T-helper 17 cell (primary cell): Measurements from ENCODE around the gene NES. TPM values are rescaled to one million over a fixed set of nuclear protein-coding genes. Genes with fewer than 3 reads are reported as not detected.

Source experiments
- ATAC-seq: fragments of 150-1000 bp; cut with Tn5 transposase; 2 replicates; pipeline ENCODE4 v1.10.0; 2021; ENCODE audit warnings: mild to moderate bottlenecking, moderate library complexity
- DNase-seq, 3 donors: peaks; one replicate each; pipeline versions ENCODE4 v3.0.0 to v3.0.0-alpha.2; 2020 to 2021
- H3K9me3 ChIP-seq: one replicate; pipeline ENCODE4 v1.7.0; 2013; ENCODE audit warnings: low read length, mild to moderate bottlenecking; ENCODE audit not compliant: control insufficient read depth, poor library complexity, severe bottlenecking
- H3K27ac Mint-ChIP-seq: one replicate; pipeline ENCODE4 v1.8.0; 2022; ENCODE audit warnings: mild to moderate bottlenecking, moderate library complexity, mixed read lengths
- H3K27me3 Mint-ChIP-seq: one replicate; pipeline ENCODE4 v1.8.0; 2022; ENCODE audit warnings: mixed read lengths
- H3K36me3 Mint-ChIP-seq: one replicate; pipeline ENCODE4 v1.8.0; 2022; ENCODE audit warnings: low read depth, mixed read lengths
- H3K4me1 Mint-ChIP-seq: one replicate; pipeline ENCODE4 v1.8.0; 2022; ENCODE audit warnings: mild to moderate bottlenecking, mixed read lengths
- H3K4me3 Mint-ChIP-seq: one replicate; pipeline ENCODE4 v1.8.0; 2022; ENCODE audit warnings: mild to moderate bottlenecking, moderate library complexity, mixed read lengths
- total RNA-seq, 4 donors: library from RNA in 2 of 4; stranded (reverse) in 2 of 4; gene quantifications; one replicate each; pipeline ENCODE4 v1.2.3 and lab custom pipeline; 2022 to 2026

Gene NES
- total RNA-seq (not detected), total RNA-seq (lab: John Stamatoyannopoulos, UW) (0 to 0.23 reads per million in 2 donors)

DNA sequence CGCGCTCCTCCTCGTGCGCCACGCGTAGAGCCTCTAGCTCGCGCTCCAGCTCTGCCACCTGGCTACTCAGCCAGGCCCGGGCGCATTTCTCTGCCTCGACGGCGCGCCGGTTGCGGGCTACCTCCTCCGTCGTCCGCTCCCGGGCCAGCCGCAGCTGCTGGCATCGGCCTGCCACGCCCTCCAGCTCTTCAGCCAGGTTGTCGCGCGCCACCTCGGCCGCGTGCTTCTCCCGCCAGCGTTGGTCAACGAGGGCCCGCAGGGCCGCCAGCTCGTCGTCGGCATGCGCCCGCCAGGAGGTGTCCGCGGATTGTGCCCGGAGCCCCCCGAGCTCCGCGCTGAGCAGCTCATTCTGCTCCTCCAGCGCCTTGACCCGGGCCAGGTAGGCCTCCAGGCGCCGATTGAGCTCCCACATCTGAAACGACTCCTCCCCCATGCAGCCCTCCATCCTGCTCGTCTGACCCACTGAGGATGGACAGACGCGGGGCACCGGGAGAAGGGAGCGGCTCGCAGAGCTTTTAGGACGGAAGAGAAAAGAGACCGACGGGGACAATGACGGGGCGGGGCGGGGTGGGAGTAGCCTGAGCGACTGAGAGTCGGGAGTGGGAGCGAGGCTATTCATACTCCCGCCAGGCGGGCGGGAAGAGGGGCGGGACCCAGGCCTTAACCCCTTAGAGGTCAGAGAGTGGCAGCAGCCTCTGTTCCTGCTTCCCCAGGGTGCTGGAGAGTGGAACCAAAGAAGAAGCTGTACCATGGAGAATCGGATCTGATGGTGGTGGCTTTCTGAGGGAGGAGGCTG, at the start of gene NES:
Gene NES (minus strand): TSS at position 588 of the 796 bp plus-strand sequence. CDS start 143 bp downstream, at position 445.
- Mint-ChIP-seq H3K4me3 (peak within 1 kb of the TSS; percentile 63), H3K27ac (peak within 1 kb of the TSS; percentile 29)

GRCh38 chr1:156726549-156727226, 49.5 kb upstream of the NES start:
- Mint-ChIP-seq H3K4me1 (peaks cover 17% of the 10 kb centered on the region), H3K27ac (no peak overlapping the region), H3K4me3 (no peak overlapping the region), H3K36me3 (peaks cover 3% of the 10 kb centered on the region), H3K27me3 (no peaks in the 10 kb centered on the region)
- H3K9me3 ChIP-seq, result no peaks in the 10 kb centered on the region
- DNase-seq (no peak), ATAC-seq (no peak)

More for the DNA sequence above, at the start of gene NES:
- no peak for DNase-seq
- ATAC-seq, result no peak
- H3K9me3 ChIP-seq, result no peaks in the 10 kb centered on the region
- H3K4me1 Mint-ChIP-seq, result peaks cover 11% of the 10 kb centered on the region
- H3K27me3 Mint-ChIP-seq, result peaks cover 85% of the 10 kb centered on the region
- peaks cover 11% of the 10 kb centered on the region for H3K36me3 Mint-ChIP-seq

DNA sequence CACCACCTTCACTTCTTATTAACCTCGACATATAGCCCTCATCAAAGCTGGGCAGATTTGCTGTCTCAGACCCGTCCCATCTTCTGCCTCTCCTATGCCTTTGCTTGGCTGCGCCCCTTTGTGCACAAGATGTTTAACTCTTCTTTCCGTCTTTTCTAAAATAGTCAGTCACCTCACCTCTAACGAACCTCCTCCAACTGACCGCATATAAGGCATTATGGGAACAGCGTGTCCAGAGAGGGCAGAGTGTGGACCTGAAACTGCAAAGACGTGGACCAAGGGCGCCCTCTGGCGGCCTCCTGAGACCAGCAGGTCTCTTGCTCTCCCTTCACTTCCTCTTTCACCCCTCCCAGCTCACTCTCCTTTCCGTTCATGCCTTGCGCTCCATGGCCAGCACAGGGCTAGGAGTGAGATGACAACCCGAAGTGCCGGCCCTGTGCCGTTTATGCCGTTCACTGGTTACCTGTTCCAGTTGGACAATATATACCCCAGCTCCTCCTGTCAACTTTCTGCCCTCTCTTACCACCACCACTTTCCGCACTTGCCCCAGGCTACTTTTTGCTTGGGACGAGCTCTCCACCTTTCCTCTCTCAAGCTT, 48.6 kb upstream of the NES start:
- H3K27ac Mint-ChIP-seq, result no peak overlapping the region
- H3K27me3 Mint-ChIP-seq, result no peaks in the 10 kb centered on the region
- H3K4me3 Mint-ChIP-seq, result no peak overlapping the region
- peak; percentile 15 for ATAC-seq
- no peaks in the 10 kb centered on the region for H3K9me3 ChIP-seq
- peak; percentile 65 to 74 (median 71) for DNase-seq
- H3K36me3 Mint-ChIP-seq, result peaks cover 3% of the 10 kb centered on the region
- peaks cover 15% of the 10 kb centered on the region for H3K4me1 Mint-ChIP-seq

GRCh38 chr1:156721535-156721934, 44.3 kb upstream of the NES start:
- H3K9me3 ChIP-seq, result no peaks in the 10 kb centered on the region
- DNase-seq, result no peak
- ATAC-seq, result no peak
- no peak overlapping the region for H3K4me3 Mint-ChIP-seq
- peaks cover 9% of the 10 kb centered on the region for H3K4me1 Mint-ChIP-seq
- H3K27me3 Mint-ChIP-seq, result no peaks in the 10 kb centered on the region
- H3K36me3 Mint-ChIP-seq, result peaks cover 3% of the 10 kb centered on the region
- no peak overlapping the region for H3K27ac Mint-ChIP-seq

DNA sequence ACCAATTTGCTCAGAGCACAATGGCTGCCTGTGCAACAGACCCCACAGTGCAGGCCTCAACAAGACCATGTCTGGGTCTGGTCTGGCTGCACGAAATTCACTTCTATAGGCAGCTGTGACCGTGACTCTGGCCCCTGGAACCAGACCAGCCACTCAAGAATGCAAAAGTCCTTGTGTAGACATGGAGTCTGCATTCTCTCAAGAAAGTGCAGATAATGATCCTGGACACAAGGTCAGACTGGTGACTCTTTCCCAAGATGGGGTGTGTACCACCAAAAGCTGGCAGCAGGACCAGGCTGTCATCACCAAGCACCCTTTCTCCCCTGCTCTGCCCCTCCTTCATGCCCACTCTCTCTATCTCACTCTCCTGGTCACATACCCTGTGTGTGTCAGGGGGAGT, 43.9 kb upstream of the NES start:
- no peaks in the 10 kb centered on the region for H3K9me3 ChIP-seq
- Mint-ChIP-seq H3K4me3 (no peak overlapping the region), H3K4me1 (peaks cover 9% of the 10 kb centered on the region), H3K36me3 (peaks cover 3% of the 10 kb centered on the region), H3K27ac (no peak overlapping the region), H3K27me3 (no peaks in the 10 kb centered on the region)
- DNase-seq, result no peak
- no peak for ATAC-seq

DNA sequence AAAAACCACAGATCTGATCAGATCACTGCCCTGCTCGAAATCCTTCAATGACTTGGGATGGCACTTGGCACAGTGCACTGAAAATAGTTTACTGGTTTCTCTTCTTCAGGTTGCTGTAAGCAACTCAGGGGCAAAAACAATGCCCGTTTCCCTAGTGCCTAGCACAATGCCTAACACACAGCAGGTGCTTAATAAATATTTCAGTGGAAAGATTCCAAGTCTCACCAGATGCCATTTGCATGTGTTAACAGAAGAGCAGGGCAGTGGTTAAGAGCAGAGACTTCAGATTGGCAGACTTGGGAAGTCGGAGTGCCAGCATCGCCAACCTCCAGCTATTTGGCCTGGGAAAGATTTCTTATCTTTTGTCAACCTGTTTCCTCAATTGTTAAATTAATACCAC, 40.1 kb upstream of the NES start:
- Mint-ChIP-seq H3K36me3 (peaks cover 9% of the 10 kb centered on the region), H3K4me3 (no peak overlapping the region), H3K27ac (no peak overlapping the region), H3K4me1 (peaks cover 9% of the 10 kb centered on the region), H3K27me3 (no peaks in the 10 kb centered on the region)
- DNase-seq (no peak), ATAC-seq (no peak)
- H3K9me3 ChIP-seq, result no peaks in the 10 kb centered on the region

GRCh38 chr1:156714830-156715229, 37.6 kb upstream of the NES start:
- Mint-ChIP-seq H3K4me1 (peaks cover 9% of the 10 kb centered on the region), H3K27me3 (no peaks in the 10 kb centered on the region), H3K27ac (peak overlapping the region; percentile 61), H3K36me3 (peaks cover 9% of the 10 kb centered on the region), H3K4me3 (no peak overlapping the region)
- DNase-seq (no peak), ATAC-seq (no peak)
- no peaks in the 10 kb centered on the region for H3K9me3 ChIP-seq

GRCh38 chr1:156712626-156713025, 35.4 kb upstream of the NES start:
- no peak overlapping the region for H3K4me3 Mint-ChIP-seq
- H3K27me3 Mint-ChIP-seq, result no peaks in the 10 kb centered on the region
- ATAC-seq (no peak), DNase-seq (no peak)
- H3K4me1 Mint-ChIP-seq, result peaks cover 9% of the 10 kb centered on the region
- no peaks in the 10 kb centered on the region for H3K9me3 ChIP-seq
- no peak overlapping the region for H3K27ac Mint-ChIP-seq
- peaks cover 9% of the 10 kb centered on the region for H3K36me3 Mint-ChIP-seq

GRCh38 chr1:156711011-156711817, 34.0 kb upstream of the NES start:
- H3K4me3 Mint-ChIP-seq, result no peak overlapping the region
- peaks cover 9% of the 10 kb centered on the region for H3K36me3 Mint-ChIP-seq
- no peak for DNase-seq

GRCh38 chr1:156709757-156710489, 32.7 kb upstream of the NES start:
- H3K4me1 Mint-ChIP-seq, result peaks cover 20% of the 10 kb centered on the region
- no peak for DNase-seq
- no peaks in the 10 kb centered on the region for H3K27me3 Mint-ChIP-seq
- no peak overlapping the region for H3K27ac Mint-ChIP-seq
- ATAC-seq, result no peak
- no peak overlapping the region for H3K4me3 Mint-ChIP-seq
- H3K9me3 ChIP-seq, result no peaks in the 10 kb centered on the region
- peaks cover 2% of the 10 kb centered on the region for H3K36me3 Mint-ChIP-seq

More at GRCh38 chr1:156711011-156711817, 34.0 kb upstream of the NES start:
- ATAC-seq, result no peak
- no peak overlapping the region for H3K27ac Mint-ChIP-seq
- no peaks in the 10 kb centered on the region for H3K27me3 Mint-ChIP-seq
- H3K4me1 Mint-ChIP-seq, result peaks cover 19% of the 10 kb centered on the region
- no peaks in the 10 kb centered on the region for H3K9me3 ChIP-seq

DNA sequence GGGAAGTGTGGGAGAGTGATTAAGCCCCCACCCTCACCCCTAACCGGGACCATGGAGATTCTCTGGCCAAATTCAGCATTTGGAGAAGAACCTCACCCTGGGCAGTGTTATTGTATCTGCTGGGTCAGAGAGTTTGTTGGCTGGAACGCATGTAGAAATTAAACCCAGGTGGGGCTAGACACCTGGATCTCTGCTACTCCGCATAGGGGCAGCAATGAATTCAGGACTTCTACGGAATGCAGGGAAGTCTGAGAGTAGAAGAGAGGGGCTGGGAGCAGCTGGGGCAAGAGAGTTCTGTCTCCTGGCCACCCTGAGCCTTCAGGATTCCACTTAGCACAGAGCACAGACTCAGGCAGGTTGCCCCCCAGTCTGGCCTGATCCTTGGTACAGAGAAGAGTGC, 31.8 kb upstream of the NES start:
- peak overlapping the region; percentile 69 for H3K27ac Mint-ChIP-seq
- peaks cover 18% of the 10 kb centered on the region for H3K4me1 Mint-ChIP-seq
- no peak for DNase-seq
- no peaks in the 10 kb centered on the region for H3K36me3 Mint-ChIP-seq
- peaks cover 6% of the 10 kb centered on the region for H3K27me3 Mint-ChIP-seq
- no peak overlapping the region for H3K4me3 Mint-ChIP-seq
- ATAC-seq, result no peak
- no peaks in the 10 kb centered on the region for H3K9me3 ChIP-seq

DNA sequence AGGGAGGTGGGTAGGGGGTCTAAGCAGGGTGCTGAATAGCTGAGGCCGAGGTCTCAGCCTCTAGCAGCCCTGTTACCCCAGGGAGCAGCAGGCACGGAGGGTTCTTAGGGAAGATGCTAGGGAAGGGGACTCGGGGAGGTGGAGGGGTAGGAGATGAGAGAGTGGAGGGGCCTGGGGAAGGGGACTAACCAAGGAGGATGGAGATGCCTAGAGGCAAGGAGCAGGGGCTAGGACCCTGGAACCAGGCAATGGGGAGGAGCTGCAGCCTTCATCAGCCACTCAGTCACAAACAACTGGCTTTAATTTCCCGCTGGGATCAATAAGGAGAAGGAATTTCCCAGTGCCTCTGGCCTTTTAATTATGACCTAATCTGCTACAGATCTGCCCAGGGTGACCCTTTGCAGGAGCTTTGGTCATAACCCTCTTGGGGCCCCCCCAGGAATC, 31.0 kb upstream of the NES start:
- Mint-ChIP-seq H3K4me1 (peaks cover 18% of the 10 kb centered on the region), H3K36me3 (no peaks in the 10 kb centered on the region), H3K27me3 (peaks cover 14% of the 10 kb centered on the region), H3K27ac (peak overlapping the region; percentile 69), H3K4me3 (peak overlapping the region; percentile 63)
- ATAC-seq (no peak), DNase-seq (no peak)
- no peaks in the 10 kb centered on the region for H3K9me3 ChIP-seq
